SK-N-SH (cell line): ENCODE results near the gene ADAMTS17. TPM values are rescaled to one million over a fixed set of nuclear protein-coding genes. Genes with fewer than 3 reads are reported as not detected.

Experiments
- CTCF ChIA-PET: fragments of 300-600, 350-600 bp; formaldehyde crosslinking; extraction: SDS; loops from one replicate; lab custom pipeline; 2021; lab: Yijun Ruan, JAX
- POLR2A ChIA-PET: fragments of 350-600 bp; sonication (Branson Sonifier 250); formaldehyde crosslinking; extraction: SDS; loops from one replicate; lab custom pipeline; 2020; ENCODE audit warnings: antibody characterized with exemption, inconsistent platforms; lab: Yijun Ruan, JAX
- DNase-seq: peaks from one replicate; pipeline ENCODE4 v3.0.0; 2012
- H2AFZ ChIP-seq: fragments of 200-600 bp; sonication (generic); 2 replicates; pipeline ENCODE4 v1.8.1; 2016; ENCODE audit warnings: antibody characterized with exemption, mild to moderate bottlenecking, low read depth
- H3F3A ChIP-seq: fragments of 200-600 bp; sonication (generic); replicated peaks from 2 replicates; pipeline ENCODE3; 2016; ENCODE audit warnings: antibody characterized with exemption, mild to moderate bottlenecking; ENCODE audit not compliant: insufficient read depth
- H3K27ac ChIP-seq, 2 experiments: fragments of 200-500 bp in 1 of 2; fragments of 200-600 bp in 1 of 2; sonication (Bioruptor generic) in 1 of 2; sonication (generic), shearing (Covaris generic) in 1 of 2; 2 replicates each; pipeline versions ENCODE4 v1.5.1 to v1.6.1; 2014 to 2016; ENCODE audit warnings: low read depth in 2 of 2, inconsistent platforms in 1 of 2, low read length in 1 of 2, mild to moderate bottlenecking in 1 of 2, mixed read lengths in 1 of 2
- H3K27me3 ChIP-seq: fragments of 200-600 bp; sonication (generic), shearing (Covaris generic); 2 replicates; pipeline ENCODE4 v1.6.1; 2016; ENCODE audit warnings: mixed run types; ENCODE audit not compliant: insufficient read depth
- H3K36me3 ChIP-seq, 2 experiments: fragments of 200-500 bp in 1 of 2; fragments of 200-600 bp in 1 of 2; sonication (Bioruptor generic) in 1 of 2; sonication (generic) in 1 of 2; replicated peaks in 1 of 2; 2 replicates each; pipeline versions ENCODE3 to v1.5.1; 2014 to 2016; ENCODE audit warnings: low read length in 1 of 2, mild to moderate bottlenecking in 1 of 2; ENCODE audit not compliant: insufficient read depth in 2 of 2, control insufficient read depth in 1 of 2
- H3K4me1 ChIP-seq, 2 experiments: fragments of 200-500 bp in 1 of 2; fragments of 200-600 bp in 1 of 2; sonication (Bioruptor generic) in 1 of 2; sonication (generic), shearing (Covaris generic) in 1 of 2; 2 replicates each; pipeline versions ENCODE4 v1.5.1 to v1.6.1; 2014 to 2016; ENCODE audit warnings: low read depth in 1 of 2, low read length in 1 of 2, mixed run types in 1 of 2; ENCODE audit not compliant: insufficient read depth in 2 of 2, control insufficient read depth in 1 of 2
- H3K4me2 ChIP-seq: fragments of 200-600 bp; sonication (generic), shearing (Covaris generic); 2 replicates; pipeline ENCODE4 v1.6.1; 2017; ENCODE audit warnings: mixed run types
- H3K4me3 ChIP-seq, 2 experiments: fragments of 200-500 bp in 1 of 2; fragments of 200-600 bp in 1 of 2; sonication (Bioruptor generic) in 1 of 2; sonication (generic), shearing (Covaris generic) in 1 of 2; 2 replicates each; pipeline versions ENCODE4 v1.5.1 to v1.8.1; 2014 to 2016; ENCODE audit warnings: low read depth in 2 of 2, inconsistent platforms in 1 of 2, low read length in 1 of 2, mild to moderate bottlenecking in 1 of 2, mixed read lengths in 1 of 2, moderate library complexity in 1 of 2
- H3K79me2 ChIP-seq: fragments of 200-600 bp; sonication (generic); 2 replicates; pipeline ENCODE4 v1.8.1; 2017; ENCODE audit warnings: mild to moderate bottlenecking; ENCODE audit not compliant: insufficient read depth
- H3K9ac ChIP-seq: fragments of 200-600 bp; sonication (generic); 2 replicates; pipeline ENCODE4 v1.6.1; 2017; ENCODE audit warnings: mixed run types
- H3K9me2 ChIP-seq: fragments of 200-600 bp; sonication (generic); 2 replicates; pipeline ENCODE4 v1.6.1; 2017; ENCODE audit warnings: mixed run types
- H3K9me3 ChIP-seq: fragments of 200-600 bp; sonication (generic); 2 replicates; pipeline ENCODE4 v1.6.1; 2017; ENCODE audit warnings: mixed run types, mild to moderate bottlenecking, moderate library complexity
- H4K20me1 ChIP-seq: fragments of 200-600 bp; sonication (generic); 2 replicates; pipeline ENCODE4 v1.6.1; 2017; ENCODE audit warnings: mild to moderate bottlenecking, mixed run types; ENCODE audit not compliant: insufficient read depth
- EZH2phosphoT487 ChIP-seq: fragments of 200-600 bp; sonication (generic); IDR thresholded peaks from 2 replicates; pipeline ENCODE4 v1.6.1; 2017; ENCODE audit warnings: low read depth, mixed run types, mild to moderate bottlenecking, antibody characterized with exemption, moderate library complexity, borderline replicate concordance
- FOSL2 ChIP-seq: IDR thresholded peaks from 2 replicates; pipeline ENCODE4 v1.4.0; 2012; ENCODE audit warnings: low read depth, mild to moderate bottlenecking, moderate library complexity, borderline replicate concordance
- FOXJ3 ChIP-seq: sonication (generic); formaldehyde crosslinking; IDR thresholded peaks from 2 replicates; pipeline ENCODE4 v1.5.1; 2020; ENCODE audit warnings: mild to moderate bottlenecking, missing genetic modification reagents
- FOXM1 ChIP-seq: IDR thresholded peaks from 2 replicates; pipeline ENCODE4 v1.4.0; 2012; ENCODE audit warnings: low read depth, mild to moderate bottlenecking
- GABPA ChIP-seq: IDR thresholded peaks from 2 replicates; pipeline ENCODE4 v1.4.0; 2012; ENCODE audit warnings: low read depth, mild to moderate bottlenecking
- JUND ChIP-seq: IDR thresholded peaks from 2 replicates; pipeline ENCODE4 v1.4.0; 2012
- MAX ChIP-seq: IDR thresholded peaks from 2 replicates; pipeline ENCODE4 v1.4.0; 2012; ENCODE audit warnings: low read depth
- MXI1 ChIP-seq: IDR thresholded peaks from 2 replicates; pipeline ENCODE4 v1.6.1; 2012; ENCODE audit warnings: mild to moderate bottlenecking, low read depth, low read length, improper control_type of control experiment
- RCOR1 ChIP-seq: fragments of 150-350 bp; IDR thresholded peaks from 2 replicates; pipeline ENCODE4 v1.6.1; 2017; ENCODE audit warnings: antibody characterized with exemption, low read length
- REST ChIP-seq: IDR thresholded peaks from 2 replicates; pipeline ENCODE4 v1.6.1; 2012; ENCODE audit warnings: mild to moderate bottlenecking, low read depth, low read length, moderate library complexity
- RFX5 ChIP-seq: IDR thresholded peaks from 2 replicates; pipeline ENCODE4 v1.6.1; 2012; ENCODE audit warnings: mild to moderate bottlenecking, improper control_type of control experiment, low read length
- SIN3A ChIP-seq: IDR thresholded peaks from 2 replicates; pipeline ENCODE4 v1.6.1; 2012; ENCODE audit warnings: low read depth, mild to moderate bottlenecking, low read length, moderate library complexity, borderline replicate concordance
- TAF1 ChIP-seq: IDR thresholded peaks from 2 replicates; pipeline ENCODE4 v1.6.1; 2012; ENCODE audit warnings: low read depth, mild to moderate bottlenecking, low read length, moderate library complexity, borderline replicate concordance
- TCF12 ChIP-seq: IDR thresholded peaks from 2 replicates; pipeline ENCODE4 v1.4.0; 2012
- USF2 ChIP-seq: fragments of 150-350 bp; IDR thresholded peaks from 2 replicates; pipeline ENCODE4 v1.6.1; 2017; ENCODE audit warnings: antibody characterized with exemption, low read length, low read depth, borderline replicate concordance
- YY1 ChIP-seq: IDR thresholded peaks from 2 replicates; pipeline ENCODE4 v1.4.0; 2012; ENCODE audit warnings: low read depth, mild to moderate bottlenecking
- WGBS: methylation state at CpG from one replicate; pipeline ENCODE4 v1.1.6; 2017; ENCODE audit warnings: low lambda C conversion rate; 5-methylcytosine and 5-hydroxymethylcytosine counted together
- polyA plus RNA-seq, 3 experiments: library from polyadenylated mRNA; depleted of rRNA; stranded (reverse); fragments of >200 nt; gene quantifications; 2 replicates each; pipeline ENCODE4 v1.2.3, GENCODE V29; 2012
- TF ChIP-seq, protein P1 (sequence below): fragments of 200-600 bp; sonication (generic); IDR thresholded peaks from 2 replicates; pipeline ENCODE4 v1.6.1; 2017; ENCODE audit warnings: antibody characterized with exemption, mild to moderate bottlenecking, moderate library complexity
- TF ChIP-seq, protein P2 (sequence below): fragments of 150-350 bp; IDR thresholded peaks from 2 replicates; pipeline ENCODE4 v1.6.1; 2016; ENCODE audit warnings: mild to moderate bottlenecking, low read depth, low read length

Gene ADAMTS17
- polyA plus RNA-seq, 1 of the 3 experiments (the other 2 are of a cell fraction), result not detected

DNA sequence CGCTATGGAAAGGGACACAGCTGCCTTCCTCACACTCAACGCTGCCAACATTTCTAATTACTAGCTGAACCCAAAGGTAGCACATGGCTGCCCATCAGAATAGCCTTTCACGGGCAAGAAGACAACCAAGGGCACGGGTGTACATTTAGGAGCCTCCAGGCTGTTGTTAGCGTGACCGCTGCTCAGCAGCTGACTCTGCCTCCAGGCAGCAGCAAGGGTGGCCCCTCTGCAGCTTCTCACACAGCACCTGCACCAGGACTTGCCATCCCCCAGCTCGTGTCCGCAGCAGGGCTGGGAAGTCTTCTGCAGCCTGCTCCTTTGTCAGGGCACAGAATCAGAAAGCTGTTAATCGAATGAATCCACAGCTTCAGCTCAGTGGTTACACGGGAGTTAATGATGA, 146.8 kb downstream of the ADAMTS17 start:
- H3K9me2 ChIP-seq, result no peaks in the 10 kb centered on the region
- H3K4me3 ChIP-seq, result no peak overlapping the region
- H4K20me1 ChIP-seq, result no peaks in the 10 kb centered on the region
- ChIA-PET POLR2A (interaction anchor here (1.1 kb wide), 1 partner anchor 140 kb away, joined by 3 read pairs; no protein-coding TSS in a partner anchor), CTCF (interaction anchor here (0.6 to 2.8 kb wide), 6 partner anchors 88 to 189 kb away, joined by 3 to 14 read pairs (median 3); no protein-coding TSS in a partner anchor)
- H3K4me2 ChIP-seq, result no peak overlapping the region
- H3K4me1 ChIP-seq, result peaks cover 0 to 31% of the 10 kb centered on the region in 2 experiments; a peak in 2 of 4 replicates
- no peaks in the 10 kb centered on the region for H3F3A ChIP-seq
- no peaks in the 10 kb centered on the region for H3K36me3 ChIP-seq
- H3K27me3 ChIP-seq, result no peaks in the 10 kb centered on the region
- H3K27ac ChIP-seq, result peak overlapping the region in 1 of 2 experiments; percentile 11; a peak in 1 of 4 replicates
- no peaks in the 10 kb centered on the region for H3K79me2 ChIP-seq
- TF ChIP-seq FOSL2 (no peak), FOXM1 (no peak), USF2 (no peak), RCOR1 (no peak), FOXJ3 (no peak), MAX (no peak), RFX5 (no peak), GABPA (no peak), EZH2phosphoT487 (no peak), TCF12 (no peak), SIN3A (no peak)
- peak; percentile 46 for DNase-seq
- WGBS, result 34% methylated on average over 6 of the region's 10 CpGs
- no peaks in the 10 kb centered on the region for H3K9me3 ChIP-seq
- no peak overlapping the region for H3K9ac ChIP-seq
- H2AFZ ChIP-seq, result no peak overlapping the region

- POLR2A ChIA-PET, result interaction anchor here (1.0 kb wide), 1 partner anchor 8 kb away, joined by 3 read pairs; no protein-coding TSS in a partner anchor
- TF ChIP-seq GABPA, result no peak
- TF ChIP-seq MXI1, result no peak
- TF ChIP-seq JUND, result no peak
- no peak for TF ChIP-seq FOSL2
- TF ChIP-seq, protein P1, sequence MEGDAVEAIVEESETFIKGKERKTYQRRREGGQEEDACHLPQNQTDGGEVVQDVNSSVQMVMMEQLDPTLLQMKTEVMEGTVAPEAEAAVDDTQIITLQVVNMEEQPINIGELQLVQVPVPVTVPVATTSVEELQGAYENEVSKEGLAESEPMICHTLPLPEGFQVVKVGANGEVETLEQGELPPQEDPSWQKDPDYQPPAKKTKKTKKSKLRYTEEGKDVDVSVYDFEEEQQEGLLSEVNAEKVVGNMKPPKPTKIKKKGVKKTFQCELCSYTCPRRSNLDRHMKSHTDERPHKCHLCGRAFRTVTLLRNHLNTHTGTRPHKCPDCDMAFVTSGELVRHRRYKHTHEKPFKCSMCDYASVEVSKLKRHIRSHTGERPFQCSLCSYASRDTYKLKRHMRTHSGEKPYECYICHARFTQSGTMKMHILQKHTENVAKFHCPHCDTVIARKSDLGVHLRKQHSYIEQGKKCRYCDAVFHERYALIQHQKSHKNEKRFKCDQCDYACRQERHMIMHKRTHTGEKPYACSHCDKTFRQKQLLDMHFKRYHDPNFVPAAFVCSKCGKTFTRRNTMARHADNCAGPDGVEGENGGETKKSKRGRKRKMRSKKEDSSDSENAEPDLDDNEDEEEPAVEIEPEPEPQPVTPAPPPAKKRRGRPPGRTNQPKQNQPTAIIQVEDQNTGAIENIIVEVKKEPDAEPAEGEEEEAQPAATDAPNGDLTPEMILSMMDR, result no peak
- TF ChIP-seq YY1, result no peak
- TF ChIP-seq, protein P2, sequence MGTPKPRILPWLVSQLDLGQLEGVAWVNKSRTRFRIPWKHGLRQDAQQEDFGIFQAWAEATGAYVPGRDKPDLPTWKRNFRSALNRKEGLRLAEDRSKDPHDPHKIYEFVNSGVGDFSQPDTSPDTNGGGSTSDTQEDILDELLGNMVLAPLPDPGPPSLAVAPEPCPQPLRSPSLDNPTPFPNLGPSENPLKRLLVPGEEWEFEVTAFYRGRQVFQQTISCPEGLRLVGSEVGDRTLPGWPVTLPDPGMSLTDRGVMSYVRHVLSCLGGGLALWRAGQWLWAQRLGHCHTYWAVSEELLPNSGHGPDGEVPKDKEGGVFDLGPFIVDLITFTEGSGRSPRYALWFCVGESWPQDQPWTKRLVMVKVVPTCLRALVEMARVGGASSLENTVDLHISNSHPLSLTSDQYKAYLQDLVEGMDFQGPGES, result no peak
- TF ChIP-seq TAF1, result no peak
- TF ChIP-seq REST, result no peak
Measured at GRCh38 chr15:100193277-100193860, 148.4 kb downstream of the ADAMTS17 start.

More at GRCh38 chr15:100193277-100193860, 148.4 kb downstream of the ADAMTS17 start:
- Histone ChIP-seq H3K9me3 (no peaks in the 10 kb centered on the region), H3K4me1 (peaks cover 0 to 31% of the 10 kb centered on the region in 2 experiments; a peak in 2 of 4 replicates), H4K20me1 (no peaks in the 10 kb centered on the region), H3K9ac (no peak overlapping the region), H3F3A (no peaks in the 10 kb centered on the region), H3K79me2 (no peaks in the 10 kb centered on the region), H3K27me3 (no peaks in the 10 kb centered on the region), H3K9me2 (no peaks in the 10 kb centered on the region), H3K27ac (no peak overlapping the region), H3K4me3 (no peak overlapping the region), H2AFZ (no peak overlapping the region), H3K36me3 (no peaks in the 10 kb centered on the region), H3K4me2 (no peak overlapping the region)
- no peak for DNase-seq
- WGBS, result 57% methylated on average over 21 of the region's 21 CpGs
- CTCF ChIA-PET, result interaction anchor here (0.7 to 2.8 kb wide), 4 partner anchors 95 to 157 kb away, joined by 3 to 14 read pairs (median 3); no protein-coding TSS in a partner anchor
